Stimulated activated CD4-positive, alpha-beta T cell treated with anti-CD3 and anti-CD28 coated beads, Interleukin-4, amount 100 ng/mL, for 4 hours (primary cell): ENCODE measurements around the gene AP2B1.
A peak's percentile ranks its signal among the peaks of the same experiment; 100 is the strongest.

Experiments used
- DNase-seq, 2 experiments: peaks; one replicate each; pipeline ENCODE4 v3.0.0-alpha.2; 2020

AP2B1 gene

DNA sequence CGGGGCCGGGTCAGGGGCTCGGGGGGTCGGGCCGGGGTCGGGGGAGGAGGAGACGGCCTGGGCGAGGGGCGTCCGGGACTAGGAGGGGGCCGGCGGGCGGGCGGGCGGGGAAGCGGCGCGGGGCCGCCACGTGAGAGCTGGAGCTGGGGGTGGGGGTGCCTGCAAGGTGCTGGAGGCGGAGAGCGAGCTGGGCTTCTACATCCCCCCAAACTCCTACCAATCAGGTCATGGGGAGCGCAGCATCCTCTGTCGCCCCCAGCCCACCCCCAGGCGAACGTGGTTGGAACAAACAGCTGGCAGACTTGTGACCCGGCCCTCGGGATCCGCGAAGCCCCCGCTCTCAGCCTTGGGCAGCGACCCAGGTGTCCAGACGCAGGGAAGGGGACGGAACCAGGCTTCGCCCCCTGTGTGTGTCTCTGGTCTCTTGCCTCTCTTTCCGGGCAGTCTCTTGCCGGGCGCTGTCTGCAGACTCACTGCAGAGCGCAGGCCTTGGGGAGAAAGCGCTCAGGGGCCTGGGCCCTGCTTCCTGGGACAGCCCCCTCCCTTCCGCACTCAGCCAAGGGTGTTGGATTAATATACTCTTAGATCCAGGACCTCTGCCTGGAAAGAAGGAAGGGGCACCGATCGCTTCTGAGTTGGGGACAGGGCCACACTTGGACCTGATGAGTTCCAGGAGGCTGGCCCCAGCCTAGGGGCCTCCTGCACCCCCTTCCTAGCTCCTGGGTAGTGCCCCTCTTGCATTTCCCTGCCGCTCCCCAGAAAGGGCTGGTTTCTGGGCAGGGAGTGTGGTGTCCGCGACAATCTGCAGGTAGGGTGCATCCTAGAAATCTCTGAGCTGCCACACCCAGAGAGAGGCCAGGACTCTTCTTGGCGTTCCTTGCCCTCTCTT, 145.0 kb downstream of the AP2B1 start:
- no peak for DNase-seq

DNA sequence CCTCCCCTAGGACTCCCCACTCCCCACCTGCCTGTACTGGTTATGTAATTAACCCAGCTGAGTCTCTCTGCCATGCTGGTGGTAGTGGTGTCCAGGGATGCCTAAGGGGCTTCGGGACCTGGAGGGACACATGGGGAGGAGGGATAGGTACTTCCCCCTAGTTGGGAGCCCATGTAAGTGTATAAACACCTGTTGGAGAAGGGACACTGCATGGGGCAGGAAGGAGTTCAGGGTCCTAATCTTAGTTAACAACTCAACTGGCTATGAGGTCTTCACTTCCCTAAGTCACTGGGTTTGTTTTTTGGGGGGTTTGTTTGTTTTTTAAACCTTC, 145.6 kb downstream of the AP2B1 start:
- no peak for DNase-seq

DNA sequence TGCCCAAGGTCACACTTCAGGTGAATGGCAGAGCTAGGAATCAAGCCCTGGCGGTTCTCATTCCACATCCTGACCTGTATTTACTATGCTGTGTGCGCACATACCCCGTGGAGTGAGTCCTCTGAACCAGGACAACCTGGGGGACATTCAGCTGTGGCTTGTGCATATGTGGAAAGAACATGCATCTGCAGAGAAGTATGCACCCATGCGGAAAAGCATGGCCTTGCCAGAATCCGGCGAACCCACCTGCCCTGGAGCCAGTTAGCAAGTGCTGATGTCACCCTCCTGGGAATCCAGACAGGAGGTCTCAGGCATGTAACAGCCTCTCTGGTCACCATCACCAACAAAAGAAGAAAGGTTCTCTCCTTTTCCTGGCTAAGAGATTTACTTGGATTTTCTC, 146.2 kb downstream of the AP2B1 start:
- DNase-seq = no peak

DNA sequence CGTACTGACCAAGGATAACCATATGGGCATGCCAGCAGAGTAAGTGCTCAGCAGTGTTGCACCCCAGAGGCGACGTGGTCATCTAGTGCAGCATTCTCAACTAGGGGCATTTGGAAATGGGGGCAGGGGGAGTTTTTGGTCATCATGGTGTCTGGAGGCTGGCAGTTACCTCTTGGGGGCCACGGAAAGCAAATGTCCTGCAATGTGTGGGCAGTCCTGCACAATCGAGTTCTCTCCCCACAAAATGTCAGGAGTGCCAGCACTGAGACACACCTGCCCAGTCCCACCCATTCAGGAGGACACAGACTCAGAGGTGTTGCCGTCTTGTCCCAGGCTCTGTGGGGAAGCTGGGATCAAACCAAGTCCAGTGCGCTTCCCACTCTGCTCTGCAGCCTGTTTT, 147.3 kb downstream of the AP2B1 start:
- DNase-seq = no peak

DNA sequence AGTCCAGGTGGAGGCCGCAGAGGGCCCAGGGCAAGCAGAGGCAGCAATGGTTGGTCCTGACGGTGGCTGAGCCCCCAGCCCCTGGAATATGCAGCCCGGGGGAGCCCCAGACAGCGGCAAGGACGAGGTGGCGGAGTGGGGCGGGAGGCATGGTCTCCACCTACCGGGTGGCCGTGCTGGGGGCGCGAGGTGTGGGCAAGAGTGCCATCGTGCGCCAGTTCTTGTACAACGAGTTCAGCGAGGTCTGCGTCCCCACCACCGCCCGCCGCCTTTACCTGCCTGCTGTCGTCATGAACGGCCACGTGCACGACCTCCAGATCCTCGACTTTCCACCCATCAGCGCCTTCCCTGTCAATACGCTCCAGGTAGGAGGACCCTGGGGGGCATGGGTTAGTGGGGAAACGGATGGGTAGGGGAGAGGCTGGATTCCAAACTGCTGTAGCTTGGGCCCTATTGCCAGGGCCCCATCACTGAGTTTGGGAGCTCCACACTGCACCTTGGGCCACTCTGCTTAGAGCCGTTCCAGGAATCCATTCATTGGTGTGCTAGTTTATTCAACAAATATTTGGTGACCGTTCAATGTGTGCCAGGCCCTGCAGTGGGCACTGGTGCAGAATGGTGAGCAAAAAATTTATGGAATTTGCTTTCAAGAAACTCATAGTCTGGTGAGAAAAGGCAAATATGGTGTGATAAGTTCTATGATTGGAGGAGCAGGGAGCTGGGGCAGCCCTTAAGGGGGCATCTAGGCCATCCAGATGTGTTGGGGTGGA, 148.1 kb downstream of the AP2B1 start:
- DNase-seq = no peak

DNA sequence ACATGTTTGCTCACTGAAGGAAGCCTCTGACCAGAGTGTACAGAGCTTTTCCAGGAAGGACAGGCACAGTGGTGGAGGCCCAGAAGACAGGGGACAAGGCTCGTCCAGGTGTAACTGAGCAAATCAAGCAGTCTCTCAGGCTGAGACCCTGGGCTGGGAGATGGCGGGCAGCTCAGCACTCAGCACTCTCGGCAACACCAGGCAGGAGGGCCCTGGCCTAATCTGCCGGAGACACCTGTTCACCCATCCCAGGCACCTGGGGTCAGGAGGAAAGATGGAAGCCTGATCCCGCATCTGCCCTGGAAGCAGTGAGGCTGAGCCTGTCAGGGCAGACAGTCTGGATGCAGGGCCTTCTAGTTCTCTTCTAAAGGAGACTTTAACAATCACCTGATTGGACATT, 149.1 kb downstream of the AP2B1 start:
- DNase-seq = no peak

DNA sequence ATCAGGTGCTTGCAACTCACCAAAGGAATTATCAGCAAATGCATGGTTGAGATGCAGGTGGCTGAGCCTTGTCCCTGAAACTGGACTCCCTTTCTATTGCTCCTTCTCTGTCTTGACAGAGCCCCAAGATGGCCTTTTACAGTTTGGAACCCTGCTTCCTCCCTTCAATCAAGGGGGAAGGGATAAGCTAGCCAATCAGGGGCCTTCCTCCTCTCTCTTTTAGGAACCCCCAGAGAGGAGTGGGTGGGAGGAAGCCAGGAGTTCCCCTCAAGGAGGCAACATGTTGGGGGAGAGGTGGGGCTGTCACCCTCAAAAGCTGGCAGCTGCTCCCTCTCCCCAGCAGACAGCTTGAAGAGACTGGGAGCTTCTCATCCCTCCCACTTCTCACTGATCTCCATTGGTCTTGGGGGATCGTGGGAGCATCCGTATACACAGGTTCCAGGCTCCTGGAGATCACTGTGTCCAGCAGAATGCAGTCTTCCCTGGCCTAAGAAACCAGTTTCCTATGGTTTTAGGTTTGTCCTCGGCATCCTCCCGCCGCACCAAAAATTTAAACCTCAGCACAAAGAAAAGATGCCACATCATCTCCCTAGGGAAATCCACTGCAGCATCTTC, 151.5 kb downstream of the AP2B1 start:
- no peak for DNase-seq

DNA sequence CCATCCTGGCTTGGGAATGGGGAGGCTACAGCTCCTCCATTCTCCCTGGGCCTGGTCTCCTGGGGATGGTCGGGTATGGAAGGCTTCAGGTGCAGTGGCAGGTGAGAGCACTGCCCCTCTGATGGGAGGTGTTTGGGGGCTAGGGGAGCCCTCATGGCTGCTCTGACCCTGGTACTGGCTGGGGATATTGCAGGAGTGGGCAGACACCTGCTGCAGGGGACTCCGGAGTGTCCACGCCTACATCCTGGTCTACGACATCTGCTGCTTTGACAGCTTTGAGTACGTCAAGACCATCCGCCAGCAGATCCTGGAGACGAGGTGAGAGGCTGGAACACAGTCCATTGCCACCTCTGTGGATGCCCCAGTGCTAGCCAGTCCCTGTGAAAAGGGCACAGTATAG, 153.1 kb downstream of the AP2B1 start:
- DNase-seq = no peak

DNA sequence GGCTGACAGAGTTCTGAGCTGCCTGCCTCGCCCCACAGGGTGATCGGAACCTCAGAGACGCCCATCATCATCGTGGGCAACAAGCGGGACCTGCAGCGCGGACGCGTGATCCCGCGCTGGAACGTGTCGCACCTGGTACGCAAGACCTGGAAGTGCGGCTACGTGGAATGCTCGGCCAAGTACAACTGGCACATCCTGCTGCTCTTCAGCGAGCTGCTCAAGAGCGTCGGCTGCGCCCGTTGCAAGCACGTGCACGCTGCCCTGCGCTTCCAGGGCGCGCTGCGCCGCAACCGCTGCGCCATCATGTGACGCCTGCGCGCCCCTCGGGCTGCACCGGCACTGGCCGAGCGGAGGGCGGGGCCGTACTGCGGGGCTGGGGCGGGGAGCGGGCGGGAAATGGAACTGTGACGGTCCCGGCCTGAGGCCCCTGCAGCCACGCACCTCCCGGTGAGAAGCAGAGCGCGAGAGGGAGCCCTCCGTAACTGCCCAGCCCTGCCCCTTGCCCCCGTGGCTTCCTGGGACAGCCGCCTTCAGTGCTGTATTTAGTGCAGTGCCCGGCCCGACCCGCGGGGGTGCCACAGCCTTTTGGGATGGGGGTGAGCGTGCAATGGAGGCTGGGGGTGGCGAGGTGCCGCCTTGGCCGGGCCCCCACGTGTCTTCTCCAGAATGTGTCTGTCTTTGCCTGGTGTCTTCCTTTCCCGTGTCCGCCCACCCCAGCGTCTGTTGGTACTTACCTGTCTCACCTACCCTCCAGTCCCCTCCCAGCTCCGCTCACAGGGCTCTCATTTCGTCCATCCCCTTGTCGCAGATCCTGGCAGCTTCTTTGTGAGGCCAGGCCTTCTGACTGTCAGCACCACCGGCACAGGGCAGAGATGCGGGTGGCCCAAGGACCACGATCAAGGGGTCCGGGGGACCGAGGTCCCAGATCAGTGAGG, 154.1 kb downstream of the AP2B1 start:
- no peak for DNase-seq

DNA sequence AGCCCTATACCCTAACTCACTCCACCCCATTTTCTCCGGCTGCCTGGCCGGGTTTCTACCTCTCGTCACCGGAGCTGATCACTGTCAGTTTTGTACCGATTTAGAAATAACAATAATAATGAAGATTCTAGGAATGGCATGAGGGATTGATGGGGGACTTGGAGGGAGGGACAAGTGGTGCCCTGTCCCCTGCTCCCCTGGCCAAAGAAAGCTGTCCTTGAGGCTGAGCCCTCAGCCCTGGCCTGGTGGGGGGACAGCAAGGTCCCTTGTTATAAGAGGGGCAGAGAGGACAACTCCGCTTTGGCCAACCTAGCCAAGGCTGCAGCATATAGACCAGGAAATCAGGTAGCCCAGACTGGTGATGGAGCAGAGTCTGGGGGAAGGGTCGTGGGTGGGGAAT, 155.4 kb downstream of the AP2B1 start:
- no peak for DNase-seq

DNA sequence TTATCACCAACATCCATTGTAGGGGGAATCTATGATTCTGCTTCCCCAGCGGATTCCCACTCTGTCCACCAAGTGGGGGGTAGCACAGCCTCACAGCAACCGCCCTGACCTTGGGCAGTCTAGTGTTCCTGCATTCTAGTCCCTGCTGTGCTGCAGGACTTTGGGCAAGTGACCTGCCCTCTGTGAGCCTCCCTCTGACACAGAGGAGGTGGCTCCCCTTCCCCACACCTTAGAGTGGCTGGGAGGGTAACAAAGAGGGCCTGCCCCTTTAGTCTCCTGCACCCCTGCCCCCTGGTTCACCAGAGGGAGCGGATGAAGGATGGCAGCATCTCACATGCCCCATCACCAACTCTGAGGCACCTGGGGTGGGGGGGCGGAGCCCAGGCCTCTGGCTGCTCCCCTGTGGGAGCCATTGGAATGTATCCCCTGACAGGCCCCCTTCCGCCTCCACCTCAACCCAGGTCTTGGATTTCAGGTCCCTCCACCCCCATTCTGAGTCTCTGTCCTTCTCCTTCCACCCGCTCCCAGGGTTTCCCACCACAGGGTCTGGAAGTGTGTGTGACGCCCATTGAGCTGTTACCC, 155.9 kb downstream of the AP2B1 start:
- no peak for DNase-seq

DNA sequence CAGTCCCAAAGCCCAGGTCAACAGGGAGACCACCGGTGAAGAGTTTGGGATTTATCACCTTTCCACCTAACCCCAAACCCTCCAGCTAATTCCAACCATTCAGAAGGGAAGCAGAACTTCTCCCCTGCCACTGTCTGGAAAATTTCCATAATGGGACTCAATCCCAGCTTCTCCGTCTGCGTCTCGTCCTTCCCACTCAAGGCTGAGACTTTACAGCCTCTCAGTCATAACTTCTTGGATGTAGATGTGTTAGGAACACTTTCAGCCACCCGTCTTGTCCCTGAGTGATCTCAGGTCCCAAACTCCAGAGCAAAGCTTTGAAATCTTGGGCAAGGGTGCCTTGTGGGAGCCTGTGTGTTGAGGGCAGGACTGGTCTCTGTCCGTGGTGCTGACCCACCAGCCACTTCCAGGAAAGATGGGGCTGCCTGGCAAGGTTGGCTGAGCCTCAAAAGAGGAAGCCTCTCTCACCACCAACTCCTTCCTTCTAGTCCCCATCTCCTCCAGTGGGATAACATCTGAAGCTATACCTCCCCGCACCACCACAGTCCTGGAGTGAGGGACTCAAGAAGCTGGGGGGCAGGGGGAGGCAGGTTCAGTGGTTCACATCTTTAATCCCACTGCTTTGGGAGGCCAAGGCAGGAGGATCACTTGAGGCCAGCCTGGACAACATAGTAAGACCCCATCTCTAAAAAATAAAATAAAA, 156.7 kb downstream of the AP2B1 start:
- DNase-seq = no peak

DNA sequence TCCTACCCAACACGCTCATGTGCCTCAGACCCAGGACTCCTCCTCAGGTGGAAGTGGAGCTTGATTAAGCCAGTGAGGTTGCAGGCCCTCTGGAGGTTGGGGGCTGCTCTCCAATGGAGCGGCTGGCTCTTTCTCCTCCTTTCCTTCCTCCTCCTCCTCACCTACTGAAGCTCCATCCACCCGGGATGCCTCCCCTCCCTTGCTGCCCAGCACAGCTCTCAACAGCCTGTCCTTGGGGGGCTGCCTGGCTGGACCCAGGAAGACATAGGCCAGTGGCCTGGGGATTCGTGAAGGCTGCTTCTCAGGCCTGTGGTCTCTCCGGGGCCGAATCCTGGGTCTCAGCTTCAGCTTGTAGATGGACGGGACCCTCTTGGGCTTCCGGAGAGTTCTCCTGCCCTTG, 157.7 kb downstream of the AP2B1 start:
- DNase-seq = no peak

DNA sequence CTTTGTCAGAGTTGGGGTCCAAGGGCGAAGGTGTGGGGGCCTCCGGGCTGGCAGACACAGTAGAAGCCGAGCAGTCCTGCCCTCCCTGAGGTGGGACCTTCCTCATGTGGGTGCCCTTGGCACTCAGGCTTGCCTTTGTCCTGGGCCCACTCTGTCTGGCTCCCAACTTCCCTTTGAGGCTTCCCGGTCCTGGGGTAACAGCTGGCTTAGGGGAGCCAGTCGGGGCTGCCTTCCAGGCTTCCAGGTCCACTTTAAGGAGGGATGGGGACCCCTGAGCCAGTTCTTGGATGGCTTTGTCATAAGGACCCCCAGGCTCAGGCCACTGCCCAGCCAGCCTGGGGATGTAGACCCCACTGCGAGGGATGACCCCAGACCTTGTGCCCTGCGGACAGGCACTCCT, 158.1 kb downstream of the AP2B1 start:
- no peak for DNase-seq

DNA sequence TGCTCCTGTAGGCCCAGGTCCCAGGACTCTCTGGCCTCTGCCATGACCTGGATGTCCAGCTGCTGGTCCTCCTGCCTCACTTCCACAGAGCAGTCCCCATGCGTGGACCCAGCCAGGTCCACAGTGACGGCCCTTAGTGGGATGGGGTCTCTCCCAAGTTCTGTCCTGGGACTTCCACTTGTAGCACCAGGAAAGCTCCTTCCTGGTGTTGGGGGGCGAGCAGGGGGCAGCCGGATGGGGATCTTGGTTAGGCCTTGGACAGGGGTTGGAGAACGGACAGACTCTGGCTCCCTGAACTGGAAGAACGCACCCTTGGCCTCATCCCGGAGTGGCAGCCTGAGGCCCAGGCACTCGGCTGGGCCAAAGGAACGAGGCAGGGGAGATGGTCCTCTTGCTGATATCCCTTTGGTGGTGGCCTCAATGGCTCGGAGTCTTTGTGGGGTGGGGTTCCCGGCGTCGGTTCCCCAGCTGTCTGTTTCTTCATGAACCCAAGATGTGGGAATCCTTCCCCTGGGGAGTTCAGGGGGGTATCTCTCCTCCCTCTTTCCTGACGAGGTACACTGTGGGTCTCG, 158.7 kb downstream of the AP2B1 start:
- no peak for DNase-seq

DNA sequence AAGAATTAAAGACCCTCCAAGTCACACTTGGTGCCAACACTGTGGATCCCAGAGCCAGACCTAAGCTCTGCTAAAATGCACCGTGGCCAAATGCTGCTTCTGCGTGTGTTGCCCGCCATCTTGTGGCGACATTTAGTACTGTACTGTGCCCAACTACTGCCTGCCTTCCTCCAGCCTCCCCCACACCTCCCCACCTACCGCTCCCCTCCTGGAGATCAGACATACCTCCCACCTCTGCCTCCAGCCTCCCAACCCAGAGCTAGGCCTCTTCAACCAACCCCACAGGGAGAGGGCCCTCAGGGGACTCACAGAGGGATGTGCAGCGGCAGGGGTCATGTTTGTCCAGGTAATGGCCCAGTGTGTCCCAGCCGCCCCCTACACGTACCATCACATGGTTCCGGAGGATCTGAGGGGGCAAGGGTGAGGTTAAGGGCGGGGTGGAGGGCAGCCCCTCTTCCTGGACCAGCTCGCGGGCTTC, 160.5 kb downstream of the AP2B1 start:
- DNase-seq = peak; percentile 73 to 75

DNA sequence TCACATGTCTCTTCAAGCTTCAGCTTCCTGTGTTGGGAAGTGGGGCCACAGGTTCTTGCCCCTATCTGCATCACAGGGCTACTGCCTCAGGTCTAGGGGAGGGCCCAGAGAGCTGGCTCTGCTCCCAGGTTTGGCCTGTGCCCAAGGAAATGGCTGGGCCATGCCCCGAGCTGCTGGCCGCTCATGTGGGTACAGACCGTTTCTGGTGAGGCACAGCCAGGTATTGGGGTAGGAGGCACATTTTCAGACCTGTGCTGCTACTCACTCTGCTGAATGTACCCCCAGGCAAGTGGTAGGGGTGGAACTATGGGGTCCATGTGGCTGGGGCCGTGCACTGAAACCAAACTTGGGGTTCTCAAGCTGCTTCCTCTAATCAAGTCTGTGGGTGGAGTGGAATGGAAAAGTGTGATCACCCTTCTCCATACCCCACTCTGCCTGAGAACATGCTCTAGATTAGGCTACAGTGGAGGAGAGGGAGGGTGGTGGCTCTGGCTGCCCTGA, 161.3 kb downstream of the AP2B1 start:
- no peak for DNase-seq

DNA sequence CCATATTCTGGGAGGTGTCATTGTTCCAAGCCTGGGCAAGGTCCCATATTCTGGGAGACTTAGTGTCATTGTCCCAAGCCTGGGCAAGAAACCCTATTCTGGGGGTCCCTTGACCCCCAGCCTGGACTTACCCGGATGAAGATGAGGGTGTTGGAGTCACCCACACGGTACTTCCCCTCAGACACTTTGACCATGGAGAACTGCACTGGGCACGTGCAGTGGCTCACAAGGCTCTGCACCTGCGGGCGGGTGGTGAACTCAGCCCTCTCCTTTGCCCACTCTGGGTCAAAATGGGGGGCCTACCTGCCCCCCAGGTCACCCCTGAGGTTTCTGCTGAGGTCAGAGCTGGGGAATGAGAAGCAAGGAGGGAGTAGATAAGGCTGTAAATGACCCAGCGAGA, 161.9 kb downstream of the AP2B1 start:
- DNase-seq = no peak

DNA sequence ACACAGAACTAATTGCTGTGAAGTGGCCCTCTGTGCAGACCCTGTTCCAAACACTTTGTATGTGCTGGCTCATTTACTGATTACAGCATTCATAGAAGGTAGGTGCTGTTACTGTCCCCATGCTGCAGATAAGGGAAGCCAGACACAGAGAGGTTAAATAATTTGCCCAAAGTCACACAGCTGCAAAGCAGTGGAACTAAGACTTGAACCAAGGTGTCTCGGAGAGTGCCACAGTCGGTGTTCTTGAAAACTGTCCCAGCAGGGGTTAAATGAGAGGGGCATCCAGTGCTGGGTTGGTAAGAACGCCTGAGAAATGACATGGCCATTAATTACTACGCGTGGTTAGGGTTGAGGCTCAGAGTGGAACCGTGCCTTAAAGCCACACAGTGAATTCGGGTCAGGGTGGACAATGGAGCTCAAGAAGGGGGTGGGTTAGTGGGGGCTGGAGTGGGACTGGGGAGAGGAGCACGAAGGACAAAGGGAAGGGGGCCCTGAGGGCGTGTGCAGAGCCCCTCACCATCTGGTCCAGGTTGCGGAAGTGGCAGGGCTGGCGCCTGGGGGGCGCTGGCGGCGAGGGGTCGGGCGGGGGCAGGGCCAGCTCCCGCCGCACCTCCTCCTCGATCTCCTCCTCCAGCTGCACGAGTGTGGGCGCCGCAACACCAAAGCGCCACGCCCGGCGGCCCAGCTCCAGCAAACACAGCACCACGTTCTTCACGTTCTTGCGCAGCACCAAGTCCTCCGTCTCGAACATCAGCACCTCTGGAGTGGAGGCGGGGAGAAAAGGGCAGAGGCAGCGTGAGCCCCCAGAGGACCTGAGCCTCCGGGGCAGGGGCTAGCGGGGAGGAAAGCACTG, 162.7 kb downstream of the AP2B1 start:
- DNase-seq = no peak
